Keratinocyte (primary cell): Measurements from ENCODE around the gene FARP2.

Source experiments
- CTCF ChIP-seq, 3 experiments: IDR thresholded peaks in 1 of 3; conservative IDR thresholded peaks in 1 of 3; optimal IDR thresholded peaks in 1 of 3; 2 replicates in 2 of 3; 3 replicates in 1 of 3; pipeline versions ENCODE3 to v1.5.1; 2011; ENCODE audit warnings: low read length in 3 of 3, mild to moderate bottlenecking in 3 of 3, moderate library complexity in 2 of 3, control low read depth in 1 of 3, inconsistent platforms in 1 of 3; ENCODE audit not compliant: insufficient read depth in 2 of 3; ENCODE audit errors: extremely low read depth in 1 of 3
- EZH2 ChIP-seq: IDR thresholded peaks from one replicate; pipeline ENCODE4 v1.6.1; 2012; ENCODE audit warnings: inconsistent platforms, mild to moderate bottlenecking, low read length, moderate library complexity

DNA sequence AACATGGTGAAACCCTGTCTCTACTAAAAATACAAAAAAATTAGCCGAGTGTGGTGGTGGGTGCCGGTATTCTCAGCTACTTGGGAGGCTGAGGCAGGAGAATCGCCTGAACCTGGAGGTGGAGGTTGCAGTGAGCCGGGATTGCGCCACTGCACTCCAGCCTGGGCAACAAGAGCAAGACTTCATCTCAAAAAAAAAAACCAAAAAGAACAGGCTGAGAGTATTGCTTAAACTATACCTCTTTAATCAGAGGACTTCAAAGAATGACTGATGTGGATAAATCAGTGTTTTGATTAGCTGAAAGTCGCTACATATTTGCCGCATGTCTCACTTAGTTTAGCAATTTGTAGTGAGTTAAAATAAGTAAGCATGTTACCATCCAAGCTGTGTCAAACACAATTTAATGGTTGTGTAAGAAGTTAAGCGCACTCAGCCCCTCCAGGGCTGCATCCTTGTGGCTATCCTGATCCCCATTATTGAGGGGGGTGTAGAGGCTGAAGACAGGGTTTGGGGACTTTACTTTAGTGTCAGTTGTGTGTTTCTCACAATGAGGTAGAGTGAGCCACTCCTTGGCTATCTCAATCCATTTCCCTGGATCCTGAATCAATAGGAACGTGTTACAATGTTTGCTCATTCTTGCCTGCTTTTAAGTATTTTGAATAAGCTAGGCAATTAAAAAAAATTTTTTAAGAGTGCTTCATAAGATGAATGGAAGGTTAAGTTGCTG, 11.0 kb upstream of the FARP2 start:
- TF ChIP-seq CTCF (optimal IDR thresholded peaks at IDR 0.05 in 1 of 3, IDR thresholded peaks at IDR 0.05 in 1 of 3, conservative IDR thresholded peaks at IDR 0.05 in 1 of 3; ENCODE audit: extremely low read depth in 1 of 3, insufficient read depth in 2 of 3, low read length in 3 of 3) (no peak), EZH2 (no peak)
